Astrocyte of the cerebellum (primary cell): Measurements from ENCODE around the gene SSC5D.
A peak's percentile ranks its signal among the peaks of the same experiment; 100 is the strongest.

ENCODE experiments used
- DNase-seq: peaks from one replicate; pipeline ENCODE4 v3.0.0-alpha.2; 2011; ENCODE audit warnings: low read depth
- H3K4me3 ChIP-seq: 2 replicates; pipeline ENCODE4 v1.5.1; 2011; ENCODE audit warnings: mild to moderate bottlenecking, low read depth, low read length, moderate library complexity
- in situ Hi-C: cut with HindIII; loops from 2 replicates; pipeline ENCODE4 v1.10.0; 2017; ENCODE audit warnings: low sequenced_read_pairs
- TF ChIP-seq, protein P1 (sequence below): IDR thresholded peaks from 2 replicates; pipeline ENCODE4 v1.5.1; 2012; ENCODE audit warnings: low read length, low read depth, moderate library complexity, mild to moderate bottlenecking; ENCODE audit errors: missing control alignments

Gene SSC5D

DNA sequence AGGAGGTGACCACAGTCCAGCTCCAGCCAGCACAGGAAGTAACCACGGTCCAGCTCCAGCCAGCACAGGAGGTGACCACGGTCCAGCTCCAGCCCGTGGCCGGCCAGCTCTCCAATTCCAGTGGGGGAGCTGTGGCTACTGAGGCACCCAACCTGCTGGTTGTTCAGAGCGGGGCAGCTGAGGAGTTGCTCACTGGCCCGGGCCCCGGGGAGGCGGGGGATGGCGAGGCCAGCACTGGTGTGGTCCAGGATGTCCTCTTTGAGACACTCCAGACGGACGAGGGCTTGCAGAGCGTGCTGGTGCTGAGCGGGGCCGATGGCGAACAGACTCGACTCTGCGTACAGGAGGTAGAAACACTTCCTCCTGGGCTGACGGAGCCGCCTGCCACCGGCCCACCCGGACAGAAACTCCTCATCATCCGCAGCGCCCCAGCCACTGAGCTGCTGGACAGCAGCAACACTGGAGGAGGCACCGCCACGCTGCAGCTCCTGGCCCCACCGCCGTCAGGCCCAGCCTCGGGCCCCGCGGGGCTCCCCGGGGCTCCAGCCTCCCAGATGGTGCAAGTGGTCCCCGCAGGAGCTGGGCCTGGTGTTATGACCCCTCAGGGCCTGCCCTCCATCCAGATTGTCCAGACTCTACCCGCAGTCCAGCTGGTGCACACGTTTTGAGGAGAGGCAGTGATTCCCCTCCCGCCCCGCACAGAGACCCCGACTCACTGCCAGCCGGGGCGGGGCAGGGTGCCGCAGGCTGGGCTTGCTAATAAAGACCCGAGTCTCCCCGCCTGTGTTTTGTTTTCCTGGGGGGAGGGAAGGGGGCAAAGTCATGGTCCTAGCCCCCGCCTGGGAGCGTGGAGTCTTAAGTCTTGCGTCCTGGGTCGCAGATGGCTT lies 4.3 kb upstream of the SSC5D start:
- TF ChIP-seq, protein P1, sequence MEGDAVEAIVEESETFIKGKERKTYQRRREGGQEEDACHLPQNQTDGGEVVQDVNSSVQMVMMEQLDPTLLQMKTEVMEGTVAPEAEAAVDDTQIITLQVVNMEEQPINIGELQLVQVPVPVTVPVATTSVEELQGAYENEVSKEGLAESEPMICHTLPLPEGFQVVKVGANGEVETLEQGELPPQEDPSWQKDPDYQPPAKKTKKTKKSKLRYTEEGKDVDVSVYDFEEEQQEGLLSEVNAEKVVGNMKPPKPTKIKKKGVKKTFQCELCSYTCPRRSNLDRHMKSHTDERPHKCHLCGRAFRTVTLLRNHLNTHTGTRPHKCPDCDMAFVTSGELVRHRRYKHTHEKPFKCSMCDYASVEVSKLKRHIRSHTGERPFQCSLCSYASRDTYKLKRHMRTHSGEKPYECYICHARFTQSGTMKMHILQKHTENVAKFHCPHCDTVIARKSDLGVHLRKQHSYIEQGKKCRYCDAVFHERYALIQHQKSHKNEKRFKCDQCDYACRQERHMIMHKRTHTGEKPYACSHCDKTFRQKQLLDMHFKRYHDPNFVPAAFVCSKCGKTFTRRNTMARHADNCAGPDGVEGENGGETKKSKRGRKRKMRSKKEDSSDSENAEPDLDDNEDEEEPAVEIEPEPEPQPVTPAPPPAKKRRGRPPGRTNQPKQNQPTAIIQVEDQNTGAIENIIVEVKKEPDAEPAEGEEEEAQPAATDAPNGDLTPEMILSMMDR: no peak
- in situ Hi-C loops: no loop called here
- no peak for DNase-seq
- peak overlapping the region; percentile 68 for H3K4me3 ChIP-seq

DNA sequence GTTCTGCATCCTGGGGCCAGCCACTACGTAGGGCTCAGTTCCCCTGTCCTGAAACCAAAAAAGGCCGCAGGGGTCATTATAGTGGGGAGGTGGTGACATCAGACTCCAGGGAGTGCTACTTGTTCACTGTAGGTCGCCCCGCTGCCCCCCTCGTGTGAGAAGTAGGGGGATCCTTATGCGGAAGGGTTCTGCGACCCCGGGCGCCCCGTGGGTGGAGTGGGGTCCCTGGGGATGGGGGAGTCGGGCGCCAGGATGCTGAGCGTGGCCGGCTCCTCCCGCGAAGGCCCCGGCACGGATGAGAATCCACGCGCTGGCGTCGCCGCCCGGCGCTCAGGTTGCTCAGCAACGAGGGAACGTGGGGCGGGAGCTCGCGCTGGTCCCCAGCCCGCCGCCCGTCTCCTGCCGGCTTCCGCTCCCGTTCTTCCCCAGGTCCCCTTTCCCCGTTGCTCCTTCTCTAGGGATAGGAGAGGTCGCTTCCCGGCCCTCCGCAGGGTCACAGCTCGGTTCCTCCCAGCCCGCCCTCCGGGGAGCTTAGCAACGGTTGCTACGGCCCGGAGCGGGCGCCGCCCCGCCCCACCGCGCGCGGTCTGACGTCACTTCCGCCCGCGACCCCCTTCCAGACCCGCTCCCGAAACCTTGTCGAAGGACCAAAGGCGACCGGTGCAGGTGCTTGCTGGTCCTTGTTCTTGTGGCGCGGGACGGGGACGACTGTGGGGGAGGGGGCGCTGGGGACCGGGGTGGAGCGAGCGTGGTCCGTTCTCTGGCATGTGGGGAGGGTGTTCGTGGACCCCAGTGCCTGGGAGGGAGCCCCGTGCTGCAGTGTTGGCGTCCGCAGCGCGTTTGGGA lies 3.4 kb upstream of the SSC5D start, which contains the start of gene NAT14:
Gene NAT14, plus strand, starts transcription at position 596 of the 846 bp plus-strand sequence. CDS start 521 bp downstream, outside the sequence.
- TF ChIP-seq, protein P1: no peak
- H3K4me3 ChIP-seq: peak within 1 kb of the TSS; percentile 68
- in situ Hi-C loops: no loop called here
- DNase-seq: no peak

DNA sequence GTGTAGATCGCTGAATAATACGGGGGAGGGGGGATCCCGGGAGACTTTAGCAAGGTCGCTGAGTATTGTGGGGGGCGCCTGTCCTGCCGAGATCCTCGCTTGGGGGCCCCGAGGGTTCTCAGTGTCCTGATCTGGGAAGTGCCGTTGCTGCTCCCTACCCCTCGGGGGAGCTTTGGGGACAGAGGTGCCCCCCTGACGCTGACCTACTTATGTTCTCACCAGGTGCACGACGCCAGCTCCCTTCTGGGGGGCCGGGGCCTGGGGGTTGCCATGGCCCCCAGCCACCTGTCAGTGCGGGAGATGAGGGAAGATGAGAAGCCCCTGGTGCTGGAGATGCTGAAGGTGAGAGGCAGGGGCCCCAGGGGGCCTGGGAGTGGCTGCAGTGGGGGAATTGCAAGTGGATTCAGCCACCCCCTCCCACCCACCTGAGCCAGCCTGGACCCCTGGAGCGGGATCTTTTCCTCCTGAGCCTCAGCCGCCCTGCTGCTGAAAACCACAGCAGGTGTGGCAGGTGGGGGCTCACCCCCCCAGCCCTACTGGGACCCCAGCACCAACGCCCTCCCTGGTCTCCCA lies 2.7 kb upstream of the SSC5D start:
- in situ Hi-C loops: no loop called here
- TF ChIP-seq, protein P1: no peak
- DNase-seq: no peak
- H3K4me3 ChIP-seq: peak overlapping the region; percentile 68

DNA sequence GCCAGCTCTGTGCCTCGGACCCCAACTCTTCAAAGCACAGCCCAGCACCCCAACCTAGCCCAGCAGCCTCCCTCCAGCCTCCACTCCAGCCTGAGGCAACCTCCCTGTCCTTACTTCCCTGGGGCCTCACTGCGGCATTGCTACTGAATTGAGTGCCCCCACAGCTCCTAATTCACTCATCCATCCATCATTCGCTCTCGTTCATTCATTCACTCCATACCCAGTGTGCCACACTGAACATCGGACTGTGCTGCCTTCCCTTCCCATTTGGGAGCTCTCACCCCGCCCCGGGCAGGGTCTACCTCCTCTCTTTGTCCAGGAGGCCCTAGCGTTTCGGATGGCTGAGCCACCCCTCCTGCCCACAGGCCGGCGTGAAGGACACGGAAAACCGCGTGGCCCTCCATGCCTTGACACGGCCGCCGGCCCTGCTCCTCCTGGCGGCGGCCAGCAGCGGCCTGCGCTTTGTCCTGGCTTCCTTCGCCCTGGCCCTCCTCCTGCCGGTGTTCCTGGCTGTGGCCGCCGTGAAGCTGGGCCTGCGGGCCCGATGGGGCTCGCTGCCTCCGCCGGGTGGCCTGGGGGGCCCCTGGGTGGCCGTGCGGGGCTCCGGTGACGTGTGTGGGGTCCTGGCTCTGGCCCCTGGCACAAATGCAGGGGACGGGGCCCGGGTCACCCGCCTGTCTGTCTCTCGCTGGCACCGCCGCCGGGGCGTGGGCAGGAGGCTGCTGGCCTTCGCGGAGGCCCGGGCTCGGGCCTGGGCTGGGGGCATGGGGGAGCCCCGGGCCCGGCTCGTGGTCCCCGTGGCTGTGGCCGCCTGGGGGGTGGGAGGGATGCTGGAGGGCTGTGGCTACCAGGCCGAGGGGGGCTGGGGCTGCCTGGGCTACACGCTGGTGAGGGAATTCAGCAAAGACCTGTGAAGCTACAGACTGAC lies 1.9 kb upstream of the SSC5D start:
- TF ChIP-seq, protein P1: peak; percentile 10
- DNase-seq: no peak
- H3K4me3 ChIP-seq: peak overlapping the region; percentile 68
- in situ Hi-C loops: no loop called here

DNA sequence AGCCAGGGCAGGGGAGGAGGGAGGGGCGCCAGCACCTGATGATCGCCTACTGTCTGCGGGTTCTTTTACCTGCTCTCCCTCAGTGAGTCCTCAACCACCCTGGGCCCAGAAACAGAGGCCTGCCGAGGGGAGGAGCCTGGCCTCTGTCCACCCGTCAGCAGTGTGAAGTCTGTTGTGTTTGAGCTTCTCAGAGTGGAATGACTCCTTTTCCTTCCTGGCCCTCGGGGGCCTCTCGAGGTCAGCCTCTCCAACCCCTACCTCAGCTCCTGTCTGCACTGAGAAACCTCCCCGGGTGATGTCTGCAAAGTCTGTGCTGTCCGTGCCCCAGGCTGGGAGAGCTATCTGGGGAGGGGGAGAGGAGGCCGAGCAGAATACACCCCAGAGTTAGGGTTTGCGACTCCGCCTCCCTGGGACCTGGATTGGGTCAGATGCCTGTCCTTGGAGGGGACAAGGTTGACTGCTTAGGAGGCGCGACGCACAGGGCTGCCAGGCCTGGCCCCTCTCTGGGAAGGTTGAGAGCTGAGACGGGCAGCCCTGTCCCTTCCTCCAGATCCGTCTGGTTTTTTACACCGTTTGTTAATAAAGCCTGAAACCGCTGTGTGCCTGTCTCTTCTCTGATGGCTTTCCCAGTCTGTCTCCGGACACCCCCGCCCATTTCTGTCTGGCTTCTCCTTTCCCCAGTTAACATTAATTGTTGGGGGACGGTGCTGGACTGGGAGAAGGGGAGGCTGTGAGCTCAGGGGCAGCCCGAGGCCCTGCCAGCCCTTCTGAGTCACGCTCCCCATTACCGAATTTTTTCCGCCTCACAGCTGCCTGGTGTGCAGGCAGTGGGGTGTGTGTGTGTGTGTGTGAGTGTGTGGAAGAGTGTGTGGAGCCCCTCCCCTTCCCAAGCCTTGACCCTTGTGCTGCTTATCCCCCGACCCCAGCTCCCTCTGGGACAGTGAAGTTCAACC lies 989 bp upstream of the SSC5D start:
- peak overlapping the region; percentile 27 for H3K4me3 ChIP-seq
- in situ Hi-C loops: no loop called here
- DNase-seq: peak; percentile 88
- TF ChIP-seq, protein P1: no peak
